Calu3 (cell line): Measurements from ENCODE around the gene CA12. TPM values are rescaled to one million over a fixed set of nuclear protein-coding genes. Genes with fewer than 3 reads are reported as not detected.

Experiments
- BruUV-seq: library from RNA; stranded (reverse); fragments of 400-500 nt; replicated peaks from 2 replicates; lab custom pipeline; 2021; lab: Mats Ljungman, UMichigan
- CTCF ChIA-PET: fragments of 300-600 bp; sonication (Branson Sonifier 250); formaldehyde crosslinking; loops from one replicate; lab custom pipeline; 2022; ENCODE audit warnings: antibody characterized with exemption; lab: Charles Lee
- DNase-seq: peaks from one replicate; pipeline ENCODE4 v3.0.0; 2022
- H3K27ac Mint-ChIP-seq: one replicate; pipeline ENCODE4 v1.8.0; 2022; ENCODE audit warnings: mixed read lengths; ENCODE audit not compliant: unreplicated experiment
- H3K27me3 Mint-ChIP-seq: one replicate; pipeline ENCODE4 v1.8.0; 2022; ENCODE audit warnings: mixed read lengths; ENCODE audit not compliant: unreplicated experiment
- H3K36me3 Mint-ChIP-seq: one replicate; pipeline ENCODE4 v1.8.0; 2022; ENCODE audit warnings: mild to moderate bottlenecking, moderate library complexity, mixed read lengths; ENCODE audit not compliant: insufficient read depth, unreplicated experiment
- H3K4me1 Mint-ChIP-seq: one replicate; pipeline ENCODE4 v1.8.0; 2022; ENCODE audit warnings: mild to moderate bottlenecking, low read depth, mixed read lengths; ENCODE audit not compliant: unreplicated experiment
- H3K4me3 Mint-ChIP-seq: one replicate; pipeline ENCODE4 v1.8.0; 2022; ENCODE audit warnings: mild to moderate bottlenecking, low read depth, moderate library complexity, mixed read lengths; ENCODE audit not compliant: unreplicated experiment
- H3K9me3 Mint-ChIP-seq: one replicate; pipeline ENCODE4 v1.8.0; 2022; ENCODE audit warnings: low read depth, mixed read lengths; ENCODE audit not compliant: unreplicated experiment
- intact Hi-C: fragments of 100-400 bp; cut with micrococcal nuclease; formaldehyde crosslinking; loops from one replicate; pipeline ENCODE4 v1.10.0; 2022; ENCODE audit not compliant: unreplicated experiment
- total RNA-seq: library from RNA; stranded (reverse); gene quantifications from 2 replicates; pipeline ENCODE4 v1.2.3, GENCODE V29; 2022
- TF ChIP-seq, protein P1 (sequence below): fragments of 200-600 bp; IDR thresholded peaks from one replicate; pipeline ENCODE4 v1.8.0; 2022; ENCODE audit warnings: antibody characterized with exemption; ENCODE audit not compliant: unreplicated experiment

Gene CA12
- total RNA-seq, 1 experiment from 2014 or later: 21.5 TPM

DNA sequence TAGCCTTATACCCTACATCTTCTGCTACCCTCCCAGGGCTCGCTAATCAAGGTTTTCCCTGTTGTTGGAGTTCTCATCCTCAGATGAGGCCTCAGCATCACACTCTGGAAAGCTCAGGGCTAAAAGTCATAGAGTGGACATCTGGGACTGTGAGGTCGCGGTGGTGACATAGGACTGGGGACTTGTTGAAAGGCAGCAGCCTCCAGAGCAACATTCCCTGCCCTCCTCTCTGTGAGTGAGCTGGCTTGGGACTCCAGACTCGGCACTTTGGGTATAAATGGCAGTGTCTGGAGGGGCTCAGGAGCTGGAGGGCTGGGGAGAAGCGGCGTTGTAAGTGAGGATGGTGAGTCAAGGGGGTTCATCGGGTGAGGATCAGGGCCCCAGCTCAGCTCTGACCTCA lies 2.7 kb downstream of the CA12 start:
- no TSS peak for BruUV-seq
- Mint-ChIP-seq H3K36me3 (peaks cover 30% of the 10 kb centered on the region), H3K4me1 (peaks cover 72% of the 10 kb centered on the region), H3K9me3 (no peaks in the 10 kb centered on the region), H3K4me3 (no peak overlapping the region), H3K27me3 (no peaks in the 10 kb centered on the region), H3K27ac (no peak overlapping the region)
- CTCF ChIA-PET: interaction anchor here (1.5 kb wide), 1 partner anchor 11 kb away, joined by 3 read pairs; no protein-coding TSS in a partner anchor
- intact Hi-C loops: no loop called here
- DNase-seq: no peak
- TF ChIP-seq, protein P1, sequence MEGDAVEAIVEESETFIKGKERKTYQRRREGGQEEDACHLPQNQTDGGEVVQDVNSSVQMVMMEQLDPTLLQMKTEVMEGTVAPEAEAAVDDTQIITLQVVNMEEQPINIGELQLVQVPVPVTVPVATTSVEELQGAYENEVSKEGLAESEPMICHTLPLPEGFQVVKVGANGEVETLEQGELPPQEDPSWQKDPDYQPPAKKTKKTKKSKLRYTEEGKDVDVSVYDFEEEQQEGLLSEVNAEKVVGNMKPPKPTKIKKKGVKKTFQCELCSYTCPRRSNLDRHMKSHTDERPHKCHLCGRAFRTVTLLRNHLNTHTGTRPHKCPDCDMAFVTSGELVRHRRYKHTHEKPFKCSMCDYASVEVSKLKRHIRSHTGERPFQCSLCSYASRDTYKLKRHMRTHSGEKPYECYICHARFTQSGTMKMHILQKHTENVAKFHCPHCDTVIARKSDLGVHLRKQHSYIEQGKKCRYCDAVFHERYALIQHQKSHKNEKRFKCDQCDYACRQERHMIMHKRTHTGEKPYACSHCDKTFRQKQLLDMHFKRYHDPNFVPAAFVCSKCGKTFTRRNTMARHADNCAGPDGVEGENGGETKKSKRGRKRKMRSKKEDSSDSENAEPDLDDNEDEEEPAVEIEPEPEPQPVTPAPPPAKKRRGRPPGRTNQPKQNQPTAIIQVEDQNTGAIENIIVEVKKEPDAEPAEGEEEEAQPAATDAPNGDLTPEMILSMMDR: no peak

DNA sequence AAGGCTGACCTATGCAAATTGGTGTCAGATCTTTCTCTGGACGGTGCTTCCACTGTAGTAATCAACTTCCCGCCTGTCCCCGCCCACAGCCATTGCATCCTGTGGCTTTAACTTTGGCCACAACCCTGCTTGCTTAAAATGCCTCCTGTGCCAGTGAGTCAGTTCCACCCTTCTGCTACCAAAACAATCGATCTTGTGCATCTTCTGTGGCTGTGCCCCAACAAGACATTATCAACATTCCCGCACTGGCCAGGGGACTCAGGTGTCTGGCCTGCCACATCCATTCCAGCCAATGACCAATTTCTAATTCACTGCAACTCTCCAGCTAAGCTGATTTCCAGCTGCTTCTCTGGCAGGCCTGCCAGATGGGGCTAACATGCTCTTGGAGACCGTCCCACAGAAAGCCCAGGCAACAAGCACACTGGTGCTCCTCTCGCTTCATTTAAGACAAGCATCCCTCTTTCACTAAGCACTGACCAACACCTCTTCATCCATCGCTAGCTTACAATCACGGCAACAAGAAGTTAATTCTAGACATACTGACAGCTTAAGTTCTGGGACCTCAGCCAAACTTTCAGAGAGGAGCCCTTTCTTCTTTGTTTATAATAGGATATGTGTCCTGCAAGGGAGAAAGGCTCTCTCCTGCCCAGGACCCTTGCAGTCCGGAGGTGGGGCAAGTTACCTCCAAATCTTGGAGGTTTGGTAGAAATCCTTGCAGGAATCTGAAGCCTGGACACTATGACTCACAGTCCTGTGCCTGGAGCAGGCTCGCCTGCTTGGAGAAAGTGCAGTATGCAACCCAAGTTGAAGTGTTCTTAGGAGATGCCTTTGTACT lies 6.7 kb downstream of the CA12 start:
- no peaks in the 10 kb centered on the region for H3K9me3 Mint-ChIP-seq
- CTCF ChIA-PET: interaction anchor here (0.9 to 1.1 kb wide), 2 partner anchors 15 to 42 kb away, joined by 3 to 5 read pairs; no protein-coding TSS in a partner anchor
- H3K4me1 Mint-ChIP-seq: peaks cover 53% of the 10 kb centered on the region
- H3K36me3 Mint-ChIP-seq: peaks cover 13% of the 10 kb centered on the region
- peak; percentile 51 for DNase-seq
- intact Hi-C loops: no loop called here
- TF ChIP-seq, protein P1: no peak
- H3K27me3 Mint-ChIP-seq: no peaks in the 10 kb centered on the region
- BruUV-seq: no TSS peak
- peak overlapping the region; percentile 8 for H3K4me3 Mint-ChIP-seq
- peak overlapping the region; percentile 10 for H3K27ac Mint-ChIP-seq

DNA sequence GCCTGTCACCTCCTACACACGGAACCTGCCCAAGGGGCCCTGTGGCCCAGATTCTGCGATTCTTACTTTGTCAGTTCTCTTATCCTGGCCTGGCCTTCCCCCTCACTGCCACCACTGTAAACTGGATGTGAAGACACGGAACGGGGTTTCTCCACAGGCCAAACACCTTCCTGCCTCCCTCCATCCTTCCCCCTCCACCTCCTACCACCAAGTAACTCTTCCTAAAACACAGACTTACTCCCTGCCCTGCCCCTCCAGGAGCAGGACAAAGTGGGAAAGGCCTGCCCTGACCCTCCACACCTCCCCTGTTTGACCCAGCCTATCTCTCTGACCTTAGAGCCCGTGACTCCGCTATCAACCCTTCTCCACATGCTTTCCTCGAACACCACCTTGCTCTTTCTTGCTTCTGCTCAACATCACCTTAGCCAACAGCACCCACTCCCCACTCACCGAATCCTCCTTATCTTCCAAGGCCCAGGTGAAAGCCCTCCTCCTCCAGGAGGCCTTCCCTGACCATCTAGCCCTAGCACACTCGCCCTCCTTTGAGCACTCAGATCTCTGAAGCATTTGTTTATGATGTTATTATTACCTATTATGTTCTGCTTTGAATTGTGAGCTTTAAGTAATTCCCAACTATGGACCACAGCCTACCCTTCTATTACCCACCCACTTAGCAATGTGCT lies 7.6 kb downstream of the CA12 start:
- no peaks in the 10 kb centered on the region for H3K27me3 Mint-ChIP-seq
- no peaks in the 10 kb centered on the region for H3K9me3 Mint-ChIP-seq
- CTCF ChIA-PET: interaction anchor here (0.9 to 1.1 kb wide), 2 partner anchors 16 to 41 kb away, joined by 3 to 5 read pairs; no protein-coding TSS in a partner anchor
- DNase-seq: no peak
- no peak overlapping the region for H3K4me3 Mint-ChIP-seq
- peaks cover 49% of the 10 kb centered on the region for H3K4me1 Mint-ChIP-seq
- TF ChIP-seq, protein P1: no peak
- intact Hi-C loops: no loop called here
- no TSS peak for BruUV-seq
- H3K27ac Mint-ChIP-seq: no peak overlapping the region
- peaks cover 13% of the 10 kb centered on the region for H3K36me3 Mint-ChIP-seq

DNA sequence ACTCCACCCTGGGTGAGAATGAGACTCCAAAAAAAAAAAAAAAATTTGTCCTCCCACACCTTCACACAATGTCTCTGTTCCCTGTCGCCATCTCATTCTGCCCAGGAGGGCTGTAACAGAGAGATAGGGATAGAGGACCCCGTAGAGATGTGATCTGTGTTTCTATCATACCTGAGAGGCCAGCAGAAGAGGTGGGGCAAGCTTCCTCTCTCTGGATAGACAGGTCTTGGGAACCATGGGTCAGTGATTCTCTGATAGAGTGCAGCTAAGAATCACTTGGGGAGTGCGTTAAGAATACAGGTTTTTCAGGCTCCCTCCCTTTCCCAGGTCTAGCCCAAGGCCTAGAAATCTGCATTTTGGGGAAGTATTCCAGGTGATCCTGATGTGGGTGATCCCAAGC lies 8.3 kb downstream of the CA12 start:
- no peak for DNase-seq
- BruUV-seq: no TSS peak
- intact Hi-C loops: no loop called here
- Mint-ChIP-seq H3K4me3 (no peak overlapping the region), H3K36me3 (peaks cover 13% of the 10 kb centered on the region), H3K9me3 (no peaks in the 10 kb centered on the region), H3K27me3 (no peaks in the 10 kb centered on the region), H3K27ac (no peak overlapping the region), H3K4me1 (peaks cover 49% of the 10 kb centered on the region)
- CTCF ChIA-PET: no interaction called here
- TF ChIP-seq, protein P1: no peak
